Measurements from ENCODE around the gene GPR68. TPM values are rescaled to one million over a fixed set of nuclear protein-coding genes. Genes with fewer than 3 reads are reported as not detected.
"Not testable (repeated sequence)": the region's sequence is repeated elsewhere in the genome, so short reads cannot be mapped to it uniquely, and the experiment has no call there.

Gene GPR68
- total RNA-seq, 3 donors from 2014 or later = 4.1 to 6.1 (median 6.0) TPM

DNA sequence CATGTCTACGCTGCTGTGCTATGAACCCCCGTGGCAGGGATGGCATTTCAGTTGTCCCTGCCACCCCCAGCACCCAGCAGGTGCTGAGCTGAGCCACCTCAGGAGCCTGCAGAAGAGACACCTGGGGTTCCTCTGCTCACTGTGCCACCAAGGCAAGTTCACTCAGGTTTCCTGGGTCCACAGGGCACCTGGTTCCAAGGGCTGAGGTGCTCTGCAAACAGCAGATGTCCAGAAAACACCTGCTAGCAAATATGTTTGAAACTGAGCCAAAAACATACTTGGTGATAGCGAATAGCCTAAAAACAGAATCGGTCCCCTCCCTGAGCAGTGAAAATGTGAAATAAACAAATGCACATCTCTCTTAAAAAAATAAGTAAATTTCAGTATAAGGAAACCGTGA, 35.6 kb upstream of the GPR68 start:
- DNase-seq (no peak), ATAC-seq (no peak)
- Mint-ChIP-seq H3K9me3 (no peaks in the 10 kb centered on the region), H3K27me3 (ENCODE audit: low read depth) (no peaks in the 10 kb centered on the region), H3K36me3 (ENCODE audit: insufficient read depth) (peaks cover 56% of the 10 kb centered on the region), H3K4me3 (no peak overlapping the region), H3K4me1 (ENCODE audit: low read depth) (peaks cover 2% of the 10 kb centered on the region)

DNA sequence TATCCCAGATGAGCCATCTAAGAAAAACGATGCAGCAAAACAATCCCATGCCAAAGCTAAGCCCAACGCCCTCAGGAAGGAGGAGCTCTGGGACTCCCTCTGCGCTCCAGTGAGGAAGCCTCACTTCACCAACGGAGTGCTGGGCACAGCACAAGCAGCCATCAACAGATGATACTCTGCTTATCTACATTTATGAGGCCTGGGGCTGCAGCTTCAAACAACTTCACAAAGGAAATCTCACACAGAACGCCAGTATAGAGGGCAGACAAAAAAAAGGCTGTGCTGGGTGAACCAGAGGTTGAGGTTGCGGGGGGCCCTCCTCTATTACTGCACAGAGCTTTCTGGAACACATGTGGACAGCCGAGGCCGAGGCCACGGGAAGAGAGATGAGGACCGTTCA, 34.9 kb upstream of the GPR68 start:
- no peaks in the 10 kb centered on the region for H3K27me3 Mint-ChIP-seq (ENCODE audit: low read depth)
- peaks cover 56% of the 10 kb centered on the region for H3K36me3 Mint-ChIP-seq (ENCODE audit: insufficient read depth)
- no peak for ATAC-seq
- no peaks in the 10 kb centered on the region for H3K4me1 Mint-ChIP-seq (ENCODE audit: low read depth)
- H3K4me3 Mint-ChIP-seq = no peak overlapping the region
- DNase-seq = no peak
- H3K9me3 Mint-ChIP-seq = no peaks in the 10 kb centered on the region

DNA sequence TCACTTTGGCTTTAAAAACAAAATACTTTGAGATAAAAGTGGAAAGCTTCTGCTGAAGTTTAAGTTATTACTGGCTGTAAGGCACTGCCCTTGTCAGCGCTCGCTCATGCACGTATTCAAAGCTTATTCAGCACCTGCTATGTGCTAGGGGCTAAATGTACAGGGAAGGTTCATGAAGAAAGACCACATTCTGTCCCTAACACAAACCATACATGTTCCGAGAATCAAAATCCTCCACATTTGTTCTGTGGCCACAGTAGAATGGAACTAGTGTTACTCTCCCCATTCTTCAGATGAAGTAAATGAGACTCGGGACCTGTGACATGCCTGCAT, 33.8 kb upstream of the GPR68 start:
- Mint-ChIP-seq H3K4me1 (ENCODE audit: low read depth) (no peaks in the 10 kb centered on the region), H3K27me3 (ENCODE audit: low read depth) (no peaks in the 10 kb centered on the region), H3K9me3 (no peaks in the 10 kb centered on the region), H3K36me3 (ENCODE audit: insufficient read depth) (peaks cover 54% of the 10 kb centered on the region), H3K4me3 (no peak overlapping the region)
- DNase-seq (no peak), ATAC-seq (no peak)

DNA sequence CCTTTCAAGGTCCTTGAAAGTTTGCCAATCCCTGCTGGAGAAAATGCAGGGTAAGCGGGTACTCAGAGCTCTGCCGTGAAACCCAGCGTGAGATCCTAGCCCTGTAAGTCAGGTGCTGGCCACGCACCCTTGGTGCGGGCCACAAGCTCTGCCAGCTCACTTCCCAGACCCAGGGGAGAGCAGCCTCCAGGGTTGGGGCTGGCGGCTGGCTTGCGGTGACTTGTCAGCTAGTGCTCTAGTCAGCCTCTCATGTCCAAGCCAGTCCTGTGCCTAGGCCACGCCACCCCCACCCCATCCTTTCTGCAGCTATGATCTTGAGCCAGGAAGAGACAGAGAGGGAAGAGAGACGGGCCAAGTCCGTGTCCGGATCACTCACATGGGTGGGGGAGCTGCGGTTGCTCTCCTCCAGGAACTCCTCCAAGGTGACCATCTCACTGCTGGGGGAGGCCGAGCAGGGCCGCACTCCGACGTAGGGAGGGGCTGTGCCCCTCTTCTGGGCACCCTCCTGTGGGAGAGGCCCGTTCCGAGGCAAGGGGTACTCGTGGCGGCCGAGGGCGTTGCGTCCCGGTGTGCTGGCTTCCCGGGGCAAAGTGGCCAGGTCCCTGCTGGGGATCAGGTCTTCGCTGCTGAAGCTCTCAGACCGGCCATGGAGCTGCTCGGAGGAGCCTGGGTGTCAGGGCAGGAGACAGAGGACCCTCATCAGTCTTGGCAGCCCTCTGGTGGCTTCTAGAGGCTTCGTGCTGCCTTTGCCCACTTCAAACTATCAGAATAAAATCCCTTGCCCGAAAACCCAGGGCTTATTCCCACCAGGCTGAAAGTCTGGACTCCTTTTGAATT, 33.3 kb upstream of the GPR68 start:
- Mint-ChIP-seq H3K27me3 (ENCODE audit: low read depth) (no peaks in the 10 kb centered on the region), H3K9me3 (no peaks in the 10 kb centered on the region), H3K4me1 (ENCODE audit: low read depth) (no peaks in the 10 kb centered on the region), H3K36me3 (ENCODE audit: insufficient read depth) (peaks cover 49% of the 10 kb centered on the region), H3K4me3 (no peak overlapping the region)
- DNase-seq = no peak
- no peak for ATAC-seq

DNA sequence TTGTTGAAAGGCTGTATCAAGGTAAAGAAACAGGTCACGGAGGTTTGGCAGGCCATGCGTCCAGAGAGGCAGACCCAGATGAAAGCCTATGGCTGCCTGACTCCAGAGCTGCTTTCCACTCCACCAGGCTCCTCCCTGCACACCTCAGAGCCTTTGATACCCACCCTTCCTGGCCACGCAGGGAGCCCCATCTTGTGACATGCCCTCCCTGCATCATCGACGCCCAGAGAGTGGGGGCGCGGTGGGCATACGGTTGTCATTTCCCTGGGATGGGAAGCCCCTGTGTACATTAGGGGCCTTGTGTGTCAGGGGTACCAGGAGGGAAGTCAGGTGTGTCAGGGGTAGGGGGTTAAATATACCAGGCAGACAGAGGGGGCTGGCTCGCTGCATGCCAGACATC, 30.3 kb upstream of the GPR68 start:
- Mint-ChIP-seq H3K27me3 (ENCODE audit: low read depth) (no peaks in the 10 kb centered on the region), H3K9me3 (no peaks in the 10 kb centered on the region), H3K36me3 (ENCODE audit: insufficient read depth) (peaks cover 37% of the 10 kb centered on the region), H3K4me3 (no peak overlapping the region), H3K4me1 (ENCODE audit: low read depth) (peaks cover 4% of the 10 kb centered on the region)
- DNase-seq (no peak), ATAC-seq (no peak)

DNA sequence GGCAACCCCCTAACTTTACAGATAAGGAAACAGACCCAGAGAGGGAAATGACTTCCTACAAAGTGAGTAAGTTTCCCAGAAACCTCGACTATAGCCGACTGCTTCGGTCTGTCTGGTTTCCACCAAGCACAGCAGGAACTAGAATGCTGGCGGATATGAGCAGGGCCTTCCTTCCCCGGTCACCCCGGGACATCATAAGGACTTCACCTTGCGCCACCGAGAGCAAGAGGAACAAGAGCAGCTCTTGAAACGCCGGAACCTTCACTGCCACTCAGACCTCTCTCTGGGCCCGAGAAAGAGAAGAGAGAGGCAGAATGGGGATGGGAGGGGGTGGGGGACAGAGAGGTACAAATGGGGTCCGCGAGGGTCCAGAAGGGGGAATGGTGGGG, 29.4 kb upstream of the GPR68 start:
- H3K36me3 Mint-ChIP-seq (ENCODE audit: insufficient read depth) = peaks cover 40% of the 10 kb centered on the region
- ATAC-seq (no peak), DNase-seq (no peak)
- no peak overlapping the region for H3K4me3 Mint-ChIP-seq
- H3K27me3 Mint-ChIP-seq (ENCODE audit: low read depth) = no peaks in the 10 kb centered on the region
- no peaks in the 10 kb centered on the region for H3K9me3 Mint-ChIP-seq
- peaks cover 6% of the 10 kb centered on the region for H3K4me1 Mint-ChIP-seq (ENCODE audit: low read depth)

DNA sequence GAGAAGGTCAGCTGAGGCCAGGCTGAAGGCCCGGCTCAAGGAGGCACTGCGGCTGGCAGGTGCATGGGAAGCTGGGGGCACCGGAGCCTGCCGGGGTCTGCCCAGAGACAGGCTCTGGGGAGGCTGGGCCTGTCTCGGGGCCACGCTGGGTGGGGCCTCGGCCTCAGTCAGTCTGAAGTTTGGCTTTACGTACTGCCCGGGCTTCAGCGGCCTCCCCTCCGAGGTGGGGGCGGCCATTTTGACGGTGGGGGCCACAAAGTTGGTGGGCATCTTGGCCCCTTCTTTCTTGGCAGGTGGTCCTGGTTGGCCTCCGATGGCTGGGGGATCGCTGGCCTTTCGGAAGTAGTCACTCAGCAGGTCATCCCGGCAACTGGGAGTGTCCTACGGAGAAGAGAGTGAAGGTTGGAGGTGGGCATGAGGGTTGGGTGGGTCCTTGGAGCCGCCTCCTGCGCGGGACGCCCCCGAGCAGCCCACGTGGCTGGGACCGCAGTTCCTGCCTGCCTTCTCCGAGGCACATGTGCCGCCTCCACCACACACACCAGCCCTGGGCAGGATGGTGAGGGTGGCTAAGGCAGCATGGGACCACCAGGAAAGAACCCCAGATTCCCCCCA, 28.9 kb upstream of the GPR68 start:
- Mint-ChIP-seq H3K4me1 (ENCODE audit: low read depth) (peaks cover 6% of the 10 kb centered on the region), H3K36me3 (ENCODE audit: insufficient read depth) (peaks cover 38% of the 10 kb centered on the region), H3K27me3 (ENCODE audit: low read depth) (no peaks in the 10 kb centered on the region), H3K9me3 (no peaks in the 10 kb centered on the region), H3K4me3 (no peak overlapping the region)
- DNase-seq (no peak), ATAC-seq (no peak)

DNA sequence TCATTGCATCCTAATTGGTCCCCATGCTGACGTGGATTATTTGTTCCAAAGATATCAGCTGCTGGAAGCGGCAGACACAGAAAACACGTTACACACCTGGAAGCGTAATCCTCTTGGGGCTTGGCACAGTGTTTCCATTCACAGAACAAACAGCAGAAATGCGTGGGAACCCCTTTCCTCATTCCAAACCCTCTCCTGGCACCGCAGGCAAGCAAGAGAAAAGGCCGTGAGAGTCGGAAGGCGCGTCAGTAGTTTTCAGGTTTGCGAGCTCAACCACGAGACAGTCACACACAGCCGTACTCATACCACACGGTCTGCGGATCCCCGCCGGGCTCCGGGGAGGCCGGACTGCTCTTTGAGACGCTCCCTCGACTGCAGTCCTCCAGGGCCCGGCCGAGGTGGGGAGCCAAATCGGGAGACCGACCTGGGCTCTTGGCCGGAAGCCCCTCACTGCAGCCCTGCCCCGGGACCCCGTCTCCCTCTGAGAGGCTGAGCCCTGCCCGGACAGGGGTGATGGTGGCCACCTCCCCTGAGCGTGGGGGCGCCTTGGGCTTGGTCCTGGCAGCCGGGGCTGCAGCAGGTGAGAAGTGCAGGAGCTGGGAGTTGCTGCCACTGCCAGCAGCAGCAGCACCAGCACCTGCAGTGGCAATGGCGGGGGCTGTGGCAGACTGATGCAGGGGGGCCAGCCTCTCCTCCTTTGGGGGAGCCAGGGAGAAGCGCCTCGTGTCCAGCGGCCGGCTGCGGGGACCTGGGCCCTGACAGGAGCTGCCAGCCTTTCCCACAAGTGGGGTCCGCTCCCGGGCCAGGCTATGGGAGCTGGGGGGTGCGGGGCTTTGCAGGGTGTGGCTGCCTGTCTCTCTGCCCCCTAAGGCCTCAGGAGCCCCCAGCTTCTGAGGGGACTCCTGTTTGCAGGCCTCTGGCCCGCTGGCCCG, 28.1 kb upstream of the GPR68 start:
- peaks cover 44% of the 10 kb centered on the region for H3K36me3 Mint-ChIP-seq (ENCODE audit: insufficient read depth)
- DNase-seq (no peak), ATAC-seq (no peak)
- no peak overlapping the region for H3K4me3 Mint-ChIP-seq
- H3K4me1 Mint-ChIP-seq (ENCODE audit: low read depth) = peaks cover 11% of the 10 kb centered on the region
- H3K9me3 Mint-ChIP-seq = no peaks in the 10 kb centered on the region
- H3K27me3 Mint-ChIP-seq (ENCODE audit: low read depth) = no peaks in the 10 kb centered on the region

DNA sequence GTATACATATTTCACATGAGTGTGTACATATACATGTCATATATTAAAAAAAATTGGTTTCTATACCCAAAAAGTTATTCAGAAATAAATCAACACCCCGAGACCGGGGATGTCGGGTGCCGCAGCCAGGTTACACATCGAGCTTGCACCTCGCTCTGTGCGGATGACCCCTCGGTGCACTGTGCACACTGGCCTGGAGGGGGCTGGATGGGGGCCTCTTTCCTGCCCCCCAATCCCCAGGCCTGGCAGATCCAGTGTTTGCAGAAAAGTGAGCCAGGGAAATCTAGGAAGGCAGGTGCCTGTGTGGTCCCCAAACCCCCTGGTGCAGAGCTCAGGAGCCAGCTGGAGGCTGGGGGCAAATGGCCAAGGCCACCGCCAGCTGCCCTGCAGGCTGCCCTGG, 27.1 kb upstream of the GPR68 start:
- Mint-ChIP-seq H3K27me3 (ENCODE audit: low read depth) (no peaks in the 10 kb centered on the region), H3K36me3 (ENCODE audit: insufficient read depth) (peaks cover 36% of the 10 kb centered on the region), H3K4me1 (ENCODE audit: low read depth) (peaks cover 16% of the 10 kb centered on the region), H3K4me3 (no peak overlapping the region), H3K9me3 (no peaks in the 10 kb centered on the region)
- no peak for DNase-seq
- no peak for ATAC-seq

DNA sequence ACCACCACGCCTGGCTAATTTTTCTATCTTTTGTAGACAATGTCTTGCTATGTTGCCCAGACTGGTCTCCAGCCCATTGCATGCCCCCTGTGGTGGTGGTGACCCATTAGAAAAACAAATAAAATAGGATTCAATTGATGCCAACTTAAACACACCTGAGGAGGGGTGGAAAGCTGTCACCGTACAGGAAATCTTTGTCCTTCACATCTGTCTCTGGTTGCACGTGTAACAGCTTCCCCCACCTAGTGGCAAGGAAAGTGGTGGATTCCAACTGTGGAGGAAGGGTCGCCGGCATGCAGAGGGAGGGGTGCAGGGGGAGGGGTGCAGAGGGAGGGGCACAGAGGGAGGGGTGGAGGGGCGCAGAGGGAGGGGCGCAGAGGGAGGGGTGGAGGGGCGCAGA, 26.1 kb upstream of the GPR68 start:
- peaks cover 32% of the 10 kb centered on the region for H3K36me3 Mint-ChIP-seq (ENCODE audit: insufficient read depth)
- peaks cover 21% of the 10 kb centered on the region for H3K4me1 Mint-ChIP-seq (ENCODE audit: low read depth)

DNA sequence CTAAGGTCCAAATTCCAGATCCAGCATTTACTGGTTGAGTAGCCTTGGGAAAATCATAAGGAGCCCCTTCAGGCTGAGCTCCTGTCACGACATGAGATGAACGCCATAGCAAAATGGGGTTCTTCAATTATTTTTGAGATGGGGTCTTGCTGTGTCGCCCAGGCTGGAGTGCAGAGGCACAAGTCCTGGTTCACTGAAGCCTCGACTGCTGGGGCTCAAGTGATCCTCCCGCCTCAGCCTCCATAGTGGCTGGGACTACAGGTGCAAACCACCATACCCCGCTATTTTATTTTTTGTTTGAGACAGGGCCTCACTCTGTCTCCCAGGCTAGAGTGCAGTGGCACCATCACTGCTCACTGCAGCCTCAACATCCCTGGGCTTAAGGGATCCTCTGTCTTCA, 25.7 kb upstream of the GPR68 start:
- H3K36me3 Mint-ChIP-seq (ENCODE audit: insufficient read depth) = peaks cover 31% of the 10 kb centered on the region
- ATAC-seq = no peak
- DNase-seq = no peak
- H3K4me1 Mint-ChIP-seq (ENCODE audit: low read depth) = peaks cover 25% of the 10 kb centered on the region
- no peak overlapping the region for H3K4me3 Mint-ChIP-seq
- H3K9me3 Mint-ChIP-seq = no peaks in the 10 kb centered on the region
- no peaks in the 10 kb centered on the region for H3K27me3 Mint-ChIP-seq (ENCODE audit: low read depth)

More for the DNA sequence above, 26.1 kb upstream of the GPR68 start:
- no peaks in the 10 kb centered on the region for H3K27me3 Mint-ChIP-seq (ENCODE audit: low read depth)
- DNase-seq (no peak), ATAC-seq (no peak)
- no peak overlapping the region for H3K4me3 Mint-ChIP-seq
- no peaks in the 10 kb centered on the region for H3K9me3 Mint-ChIP-seq

DNA sequence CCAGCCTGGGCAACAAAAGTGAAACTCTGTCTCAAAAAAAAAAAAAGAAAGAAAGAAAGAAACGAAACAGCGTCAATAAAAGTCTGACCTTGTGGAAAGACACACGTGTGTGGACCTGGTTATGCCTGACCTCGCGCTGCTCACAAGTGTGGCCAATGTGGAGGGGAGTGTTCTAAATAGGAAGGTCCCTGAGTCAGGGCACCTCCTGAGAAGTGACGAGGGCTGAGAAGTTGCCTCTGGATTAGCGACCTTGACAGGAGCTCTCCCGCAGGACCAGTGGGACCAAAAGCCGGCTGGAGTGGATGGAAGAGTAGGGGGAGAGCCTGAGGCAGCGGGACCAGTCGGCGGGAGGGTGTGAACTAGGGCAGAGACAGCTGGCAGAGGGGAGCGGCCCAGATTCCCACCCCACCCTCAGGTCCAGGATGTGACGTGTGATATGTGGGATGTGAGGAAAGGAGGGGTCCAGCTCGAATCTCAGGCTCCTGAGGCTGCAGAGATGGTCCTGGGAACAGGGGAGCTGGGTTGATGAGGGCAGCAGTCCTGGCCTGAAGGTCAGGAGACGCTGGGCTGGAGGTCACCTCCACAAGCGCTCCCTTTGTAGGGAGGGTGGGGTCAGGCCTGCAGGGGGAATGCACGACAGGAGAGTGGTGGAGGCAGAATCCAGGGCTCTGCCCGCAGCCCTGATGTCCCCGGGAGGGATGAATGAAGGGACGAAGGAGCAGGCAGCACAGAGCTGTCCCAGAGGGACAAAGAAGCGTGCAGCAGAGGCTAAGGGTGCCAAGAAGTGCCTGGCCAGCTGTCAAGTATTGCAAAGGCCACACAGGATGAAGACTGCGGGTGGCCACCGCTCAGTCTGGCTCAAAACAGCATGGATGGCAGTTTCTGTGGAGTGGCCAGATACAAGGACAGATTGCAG, 24.8 kb upstream of the GPR68 start:
- H3K36me3 Mint-ChIP-seq (ENCODE audit: insufficient read depth) = peaks cover 24% of the 10 kb centered on the region
- DNase-seq = no peak
- ATAC-seq = no peak
- H3K4me3 Mint-ChIP-seq = no peak overlapping the region
- no peaks in the 10 kb centered on the region for H3K9me3 Mint-ChIP-seq
- no peaks in the 10 kb centered on the region for H3K27me3 Mint-ChIP-seq (ENCODE audit: low read depth)
- peaks cover 31% of the 10 kb centered on the region for H3K4me1 Mint-ChIP-seq (ENCODE audit: low read depth)

DNA sequence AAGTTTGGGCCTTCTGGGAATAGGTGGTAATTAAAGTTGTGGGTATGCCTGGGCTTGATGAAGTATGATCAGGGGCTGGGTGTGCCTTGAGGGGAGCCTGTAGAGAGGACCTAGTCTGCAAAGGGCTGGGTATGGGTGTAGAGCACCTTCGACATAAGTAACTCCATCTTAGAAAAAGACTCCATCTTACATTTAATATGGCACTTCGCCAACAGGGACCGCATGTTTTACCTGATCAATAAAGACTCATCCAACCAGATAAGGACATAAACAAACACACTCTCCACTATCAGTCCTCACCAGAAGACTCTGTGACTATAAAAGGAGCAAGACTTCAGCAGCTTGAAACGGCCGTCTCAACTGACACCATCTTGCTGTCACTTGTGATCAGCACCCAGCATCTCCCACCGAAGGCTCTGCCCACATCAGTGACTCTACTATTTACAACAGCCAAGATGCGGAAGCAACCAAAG, 23.5 kb upstream of the GPR68 start:
- Mint-ChIP-seq H3K27me3 (ENCODE audit: low read depth) (no peaks in the 10 kb centered on the region), H3K36me3 (ENCODE audit: insufficient read depth) (peaks cover 21% of the 10 kb centered on the region), H3K4me1 (ENCODE audit: low read depth) (peaks cover 43% of the 10 kb centered on the region), H3K4me3 (no peak overlapping the region), H3K9me3 (no peaks in the 10 kb centered on the region)
- ATAC-seq (no peak), DNase-seq (no peak)

DNA sequence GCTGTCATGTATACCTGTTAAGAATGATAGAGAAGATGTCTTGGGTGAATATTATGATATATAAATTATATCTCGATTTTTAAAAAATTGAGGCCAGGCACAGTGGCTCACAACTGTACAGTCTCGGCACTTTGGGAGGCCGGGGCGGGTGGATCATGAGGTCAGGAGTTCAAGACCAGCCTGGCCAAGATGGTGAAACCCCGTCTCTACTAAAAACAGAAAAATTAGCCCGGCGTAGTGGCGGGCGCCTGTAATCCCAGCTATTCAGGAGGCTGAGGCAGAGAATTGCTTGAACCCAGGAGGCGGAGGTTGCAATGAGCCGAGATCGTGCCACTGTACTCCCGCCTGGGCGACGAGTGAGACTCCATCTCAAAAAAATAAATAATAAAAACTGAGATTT, 21.8 kb upstream of the GPR68 start:
- H3K36me3 Mint-ChIP-seq (ENCODE audit: insufficient read depth) = peaks cover 17% of the 10 kb centered on the region
- not testable (repeated sequence) for ATAC-seq; DNase-seq; H3K27me3 Mint-ChIP-seq (ENCODE audit: low read depth); H3K4me3 Mint-ChIP-seq; H3K9me3 Mint-ChIP-seq
- H3K4me1 Mint-ChIP-seq (ENCODE audit: low read depth) = peaks cover 47% of the 10 kb centered on the region
